ENCODE data around the gene P2RX7. TPM values are rescaled to one million over a fixed set of nuclear protein-coding genes. Genes with fewer than 3 reads are reported as not detected.
A peak's percentile ranks its signal among the peaks of the same experiment; 100 is the strongest.

The P2RX7 gene
- total and polyA plus RNA-seq, 2 donors (not counting 3 experiments of a cell fraction or from before 2014, with no cell fraction given), result 1.3 to 8.1 TPM

GRCh38 chr12:121189619-121190155 is 57.0 kb downstream of the P2RX7 start:
- peak overlapping the region; percentile 50 for H3K4me2 ChIP-seq (ENCODE audit: insufficient read depth, low read length)
- no peaks in the 10 kb centered on the region for H3K36me3 ChIP-seq (ENCODE audit: control insufficient read depth in 2 of 2, extremely low read depth in 1 of 2, insufficient read depth in 2 of 2, low read length in 2 of 2)
- FAIRE-seq (no peak), DNase-seq (ENCODE audit: low read depth, low spot score) (peak; percentile 51)
- peak overlapping the region; percentile 92 for H3K27ac ChIP-seq (ENCODE audit: insufficient read depth, low read depth, low read length)
- ChIA-PET POLR2A (interaction anchor here (0.7 to 1.0 kb wide), 2 partner anchors 12 to 21 kb away, joined by 5 read pairs; no protein-coding TSS in a partner anchor), CTCF (interaction anchor here (0.8 to 2.0 kb wide), 4 partner anchors 19 to 35 kb away, joined by 3 to 5 read pairs (median 4); no protein-coding TSS in a partner anchor)
- no peaks in the 10 kb centered on the region for H3K27me3 ChIP-seq (ENCODE audit: control insufficient read depth in 2 of 2, insufficient read depth in 2 of 2, low read length in 2 of 2)
- H3K79me2 ChIP-seq (ENCODE audit: control insufficient read depth, insufficient read depth, low read length), result no peaks in the 10 kb centered on the region
- H3K4me1 ChIP-seq (ENCODE audit: control insufficient read depth, extremely low read depth, insufficient read depth, low read length), result peaks cover 51% of the 10 kb centered on the region
- intact Hi-C loops (cut with micrococcal nuclease), result loop anchor here (1.0 to 2.0 kb wide), 6 partner anchors 16 to 57 kb away; partner anchors contain the start of genes P2RX4 and P2RX7
- no peak for TF ChIP-seq EZH2 (IDR thresholded peaks at IDR 0.05; ENCODE audit: borderline replicate concordance, low read depth, low read length, severe bottlenecking)
- no peak for TF ChIP-seq JUN (IDR thresholded peaks at IDR 0.05; ENCODE audit: borderline replicate concordance, insufficient read depth, insufficient read length, low read depth)
- no peak for TF ChIP-seq POLR2A (IDR thresholded peaks at IDR 0.05; ENCODE audit: low read depth, low read length)
- TF ChIP-seq CTCF (IDR thresholded peaks at IDR 0.05; ENCODE audit: extremely low read depth in 1 of 2, insufficient read depth in 1 of 2, low read depth in 1 of 2, low read length in 2 of 2), result no peak
- no peak for TF ChIP-seq POLR2AphosphoS5 (IDR thresholded peaks at IDR 0.05; ENCODE audit: insufficient read depth, low read depth, low read length)
- TF ChIP-seq, protein P1, sequence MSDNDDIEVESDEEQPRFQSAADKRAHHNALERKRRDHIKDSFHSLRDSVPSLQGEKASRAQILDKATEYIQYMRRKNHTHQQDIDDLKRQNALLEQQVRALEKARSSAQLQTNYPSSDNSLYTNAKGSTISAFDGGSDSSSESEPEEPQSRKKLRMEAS (IDR thresholded peaks at IDR 0.05; ENCODE audit: insufficient read depth, insufficient read length), result no peak
- TF ChIP-seq FOS (IDR thresholded peaks at IDR 0.05; ENCODE audit: borderline replicate concordance, insufficient read depth, low read length), result no peak
- no peak for TF ChIP-seq GATA2 (IDR thresholded peaks at IDR 0.05; ENCODE audit: insufficient read depth, insufficient read length, low read depth, low read length)
- no peak for TF ChIP-seq MYC (IDR thresholded peaks at IDR 0.05; ENCODE audit: low read depth, low read length)
- no TSS peak for BruUV-seq (replicated peaks)
- no peaks in the 10 kb centered on the region for H4K20me1 ChIP-seq (replicated peaks; ENCODE audit: control insufficient read depth, extremely low read depth, insufficient read depth, low read length)
- no peaks in the 10 kb centered on the region for H3K9me3 ChIP-seq (replicated peaks; ENCODE audit: control insufficient read depth, insufficient read depth, low read length)
- peak overlapping the region; percentile 78 for H2AFZ ChIP-seq (ENCODE audit: low read depth, low read length)
- H3K9ac ChIP-seq (replicated peaks; ENCODE audit: extremely low read depth, insufficient read depth, low read length), result peak overlapping the region; percentile 40
- H3K4me3 ChIP-seq (replicated peaks in 1 of 3; ENCODE audit: insufficient read depth in 1 of 3, low read depth in 1 of 3, low read length in 3 of 3), result no peak overlapping the region
- H3K9me1 ChIP-seq (replicated peaks; ENCODE audit: control insufficient read depth, extremely low read depth, insufficient read depth, low read length), result no peaks in the 10 kb centered on the region
- dilution Hi-C loops (cut with MboI; ENCODE audit: extremely low pct_ligation_motif_present, low sequenced_read_pairs), result no loop called here

All from endothelial cell of umbilical vein (primary cell).